ENCODE data around the gene KCNT1.

Gene KCNT1

DNA sequence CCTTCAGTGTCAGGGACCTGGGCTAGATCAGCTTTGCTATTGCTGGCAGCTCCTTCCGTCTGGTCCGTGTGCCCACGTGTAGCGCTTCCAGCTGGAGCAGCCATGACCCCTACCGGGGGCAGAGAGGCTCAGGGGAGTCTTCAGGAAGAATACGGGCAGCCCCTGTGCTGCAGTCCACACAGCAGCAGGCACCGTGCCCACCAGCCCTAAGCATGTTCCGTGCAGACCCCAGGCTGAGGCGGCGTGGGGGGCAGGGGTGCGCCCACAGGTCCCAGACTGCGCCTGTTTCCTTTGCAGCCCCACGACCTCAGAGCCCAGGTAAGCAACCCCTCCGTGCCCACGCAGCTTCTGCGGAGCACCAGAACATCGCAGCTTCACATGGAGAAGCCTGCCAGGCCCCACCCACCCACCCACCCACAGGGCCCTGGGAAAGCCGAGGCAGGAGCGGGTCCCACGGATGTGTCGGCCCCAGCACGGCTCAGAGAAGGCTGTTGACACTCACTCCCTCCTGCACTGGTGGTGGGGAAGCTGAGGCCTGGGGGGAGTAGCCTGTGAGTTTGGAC, 83.1 kb downstream of the KCNT1 start:
- no peak for DNase-seq (ENCODE audit: low spot score)

DNA sequence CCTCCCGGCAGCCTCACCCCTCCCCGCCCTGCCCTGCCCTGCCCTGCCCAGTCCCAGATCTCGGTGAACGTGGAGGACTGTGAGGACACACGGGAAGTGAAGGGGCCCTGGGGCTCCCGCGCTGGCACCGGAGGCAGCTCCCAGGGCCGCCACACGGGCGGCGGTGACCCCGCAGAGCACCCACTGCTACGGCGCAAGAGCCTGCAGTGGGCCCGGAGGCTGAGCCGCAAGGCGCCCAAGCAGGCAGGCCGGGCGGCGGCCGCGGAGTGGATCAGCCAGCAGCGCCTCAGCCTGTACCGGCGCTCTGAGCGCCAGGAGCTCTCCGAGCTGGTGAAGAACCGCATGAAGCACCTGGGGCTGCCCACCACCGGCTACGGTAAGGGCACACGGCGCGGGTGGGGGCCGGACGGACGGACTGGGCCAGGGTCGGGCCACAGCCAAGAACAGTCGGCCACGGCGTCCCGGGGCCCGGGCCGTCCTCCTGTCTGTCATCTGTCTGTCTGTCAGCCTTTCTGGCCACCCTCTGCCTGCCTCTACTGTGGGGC, 84.2 kb downstream of the KCNT1 start:
- DNase-seq (ENCODE audit: low spot score): no peak

GRCh38 chr9:135787317-135787716, 85.3 kb downstream of the KCNT1 start:
- no peak for DNase-seq (ENCODE audit: low spot score)

- DNase-seq (ENCODE audit: low spot score): no peak
Observed at GRCh38 chr9:135787776-135788575, 86.0 kb downstream of the KCNT1 start.

- DNase-seq (ENCODE audit: low spot score): no peak
Observed at GRCh38 chr9:135788576-135789300, 86.8 kb downstream of the KCNT1 start.

- DNase-seq (ENCODE audit: low spot score): no peak
Observed at GRCh38 chr9:135789838-135790291, 87.9 kb downstream of the KCNT1 start.

GRCh38 chr9:135790356-135790755, 88.4 kb downstream of the KCNT1 start:
- no peak for DNase-seq (ENCODE audit: low spot score)

- DNase-seq (ENCODE audit: low spot score): no peak
Observed at GRCh38 chr9:135790850-135791249, 88.9 kb downstream of the KCNT1 start.

GRCh38 chr9:135791431-135792267, 89.7 kb downstream of the KCNT1 start:
- no peak for DNase-seq (ENCODE audit: low spot score)

DNA sequence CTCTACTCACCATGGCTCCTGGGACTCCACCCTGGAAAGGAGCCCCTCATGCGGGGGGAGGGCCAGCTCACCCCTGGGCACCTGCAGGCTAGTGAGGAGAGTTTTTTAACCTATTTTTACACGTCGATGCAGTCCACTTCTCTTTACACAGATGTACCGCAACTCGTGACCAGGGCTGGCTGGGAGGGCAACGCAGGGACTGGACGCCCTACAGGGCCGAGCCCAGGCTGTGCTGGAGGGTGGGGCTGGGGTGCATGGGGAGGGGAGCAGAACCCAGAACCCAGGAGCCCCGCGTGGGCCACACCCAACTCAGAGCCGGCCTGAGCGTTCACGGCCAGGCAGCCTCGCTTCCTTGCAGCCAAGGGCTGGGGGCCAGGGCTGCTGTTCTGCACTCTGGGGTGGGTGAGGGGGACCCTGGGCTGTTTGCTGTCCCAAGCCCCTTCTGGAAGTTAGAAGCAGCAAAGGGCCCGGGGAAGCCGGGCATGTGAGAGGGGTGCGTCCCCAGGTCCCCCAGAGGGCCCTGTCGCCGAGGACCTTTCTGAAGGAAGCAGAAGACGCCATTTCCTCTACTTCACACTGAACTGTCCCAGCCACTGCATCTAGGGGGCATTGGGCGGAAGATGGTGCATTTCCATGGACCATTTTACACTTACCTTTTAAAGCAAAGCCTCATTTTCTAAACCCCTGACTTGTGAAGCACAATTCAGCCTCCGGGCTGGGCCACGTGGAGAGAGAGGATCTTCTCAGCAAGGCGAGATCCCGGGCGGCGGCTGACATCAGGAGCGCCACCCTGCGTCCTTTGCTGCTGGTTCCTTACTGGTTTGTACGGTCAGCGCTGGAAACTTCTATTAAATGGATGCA, 90.5 kb downstream of the KCNT1 start:
- no peak for DNase-seq (ENCODE audit: low spot score)

GRCh38 chr9:135793221-135794056, 91.5 kb downstream of the KCNT1 start:
- no peak for DNase-seq (ENCODE audit: low spot score)

DNA sequence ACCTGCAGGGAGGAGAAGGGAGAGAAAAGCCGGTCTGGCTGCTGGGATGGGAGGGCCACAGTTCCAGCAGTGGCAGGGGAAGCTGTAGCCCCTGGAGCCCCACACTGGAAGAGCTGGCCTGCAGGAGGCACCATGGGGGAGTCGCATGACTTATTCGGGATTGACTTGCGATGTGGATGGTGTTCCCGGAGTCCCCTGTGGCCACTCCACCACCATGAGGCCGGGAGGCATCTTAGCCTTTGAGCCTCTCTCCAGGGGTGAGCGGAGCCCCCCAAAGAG, 92.0 kb downstream of the KCNT1 start:
- no peak for DNase-seq (ENCODE audit: low spot score)

- no peak for DNase-seq (ENCODE audit: low spot score)
Observed at GRCh38 chr9:135794361-135794885, 92.4 kb downstream of the KCNT1 start.

GRCh38 chr9:135795391-135795790, 93.4 kb downstream of the KCNT1 start:
- DNase-seq (ENCODE audit: low spot score): no peak

- DNase-seq (ENCODE audit: low spot score): no peak
Observed at GRCh38 chr9:135796784-135797485, 95.0 kb downstream of the KCNT1 start.

DNA sequence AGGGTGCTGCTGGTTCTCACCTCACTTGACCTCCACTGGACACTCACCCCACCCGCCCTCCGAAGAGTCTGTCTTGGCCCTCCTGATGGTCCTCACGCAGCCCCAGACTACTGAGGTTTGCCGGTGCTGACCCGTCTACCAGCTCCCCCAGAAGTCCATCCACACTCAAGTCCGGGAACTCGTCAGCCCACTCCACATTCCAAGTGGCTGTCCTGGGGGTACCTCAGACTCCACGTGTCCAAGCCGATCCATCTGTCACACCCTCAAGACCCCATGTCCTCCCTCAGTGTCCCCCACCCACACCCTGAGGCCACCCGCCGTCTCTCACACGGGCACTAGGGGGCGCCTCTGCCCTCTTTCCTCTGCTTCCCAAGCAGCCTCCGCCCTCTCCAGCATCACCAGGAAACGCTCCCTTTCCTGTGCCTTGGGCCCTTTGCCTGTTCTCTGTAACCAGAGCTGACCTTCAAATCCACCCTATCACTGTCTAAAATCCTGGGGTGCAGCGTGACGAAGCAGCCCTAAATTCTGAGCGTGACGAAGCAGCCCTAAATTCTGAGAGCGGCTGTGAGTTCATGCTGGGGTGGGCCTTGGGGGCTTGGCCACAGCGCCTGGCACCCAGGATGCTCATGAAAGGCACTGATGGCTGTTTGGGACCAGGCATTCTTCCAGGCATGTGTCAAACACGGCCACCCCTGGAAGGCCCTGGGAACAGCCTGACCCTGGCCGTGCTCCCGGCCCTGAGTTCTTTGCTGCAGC, 95.7 kb downstream of the KCNT1 start:
- DNase-seq (ENCODE audit: low spot score): peak; percentile 88

GRCh38 chr9:135798263-135798585, 96.2 kb downstream of the KCNT1 start:
- DNase-seq (ENCODE audit: low spot score): no peak

- DNase-seq (ENCODE audit: low spot score): no peak
Observed at GRCh38 chr9:135799261-135799660, 97.3 kb downstream of the KCNT1 start.

DNA sequence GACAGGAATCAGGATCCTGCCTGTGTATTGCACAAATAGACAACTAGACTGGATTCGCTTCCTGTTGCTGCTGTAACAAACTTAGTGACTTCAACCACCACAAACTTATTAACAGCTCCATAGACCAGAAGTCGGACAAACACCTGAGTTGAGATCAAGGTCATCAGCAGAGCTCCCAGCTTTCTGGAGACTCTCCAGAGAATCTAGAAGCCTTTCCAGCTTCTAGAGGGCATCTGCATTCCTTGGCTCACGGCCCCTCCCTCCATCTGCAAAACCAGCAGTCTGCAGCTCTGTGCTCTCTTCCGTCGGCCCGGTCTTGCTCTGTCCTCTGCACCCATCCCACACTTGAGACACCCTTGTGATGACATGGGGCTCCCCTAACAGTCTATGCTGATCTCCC, 99.1 kb downstream of the KCNT1 start:
- DNase-seq (ENCODE audit: low spot score): no peak

Data from HuH-7.5 (cell line).